ENCODE data around the gene HSPD1.
"Not testable (repeated sequence)": the region's sequence is repeated elsewhere in the genome, so short reads cannot be mapped to it uniquely, and the experiment has no call there.

Gene HSPD1

GRCh38 chr2:197495433-197496134, 4.1 kb downstream of the HSPD1 start:
- no peak for DNase-seq

- no peak for DNase-seq
Observed at GRCh38 chr2:197487385-197487784, 12.3 kb downstream of the HSPD1 start.

GRCh38 chr2:197486175-197486574, 13.5 kb downstream of the HSPD1 start:
- DNase-seq: no peak

- DNase-seq: not testable (repeated sequence)
Observed at GRCh38 chr2:197484248-197484647, 15.4 kb downstream of the HSPD1 start.

GRCh38 chr2:197480165-197481036, 19.2 kb downstream of the HSPD1 start:
- no peak for DNase-seq

GRCh38 chr2:197477797-197478196, 21.8 kb downstream of the HSPD1 start:
- DNase-seq: no peak

- DNase-seq: no peak
Observed at GRCh38 chr2:197472166-197472565, 27.5 kb downstream of the HSPD1 start.

- no peak for DNase-seq
Observed at GRCh38 chr2:197464175-197464574, 35.5 kb downstream of the HSPD1 start.

GRCh38 chr2:197461057-197461456, 38.6 kb downstream of the HSPD1 start:
- no peak for DNase-seq

GRCh38 chr2:197460649-197461048, 39.0 kb downstream of the HSPD1 start:
- DNase-seq: no peak

GRCh38 chr2:197455428-197455827, 44.2 kb downstream of the HSPD1 start:
- no peak for DNase-seq

GRCh38 chr2:197454923-197455322, 44.7 kb downstream of the HSPD1 start:
- DNase-seq: no peak

GRCh38 chr2:197453914-197454398, 45.7 kb downstream of the HSPD1 start:
- no peak for DNase-seq

GRCh38 chr2:197453123-197453913, 46.3 kb downstream of the HSPD1 start, which contains the start of gene COQ10B:
COQ10B (plus strand) TSS chr2:197453552; CDS start chr2:197453561, 9 bp downstream.
- DNase-seq: peak; percentile 93 to 97 (median 96)

GRCh38 chr2:197452754-197453122, 46.9 kb downstream of the HSPD1 start:
- DNase-seq: no peak

GRCh38 chr2:197450935-197451358, 48.7 kb downstream of the HSPD1 start:
- DNase-seq: not testable (repeated sequence)

- DNase-seq: no peak
Observed at GRCh38 chr2:197450465-197450864, 49.2 kb downstream of the HSPD1 start.

GRCh38 chr2:197446844-197447243, 52.8 kb downstream of the HSPD1 start:
- no peak for DNase-seq

- no peak for DNase-seq
Observed at GRCh38 chr2:197445746-197446145, 53.9 kb downstream of the HSPD1 start.

- no peak for DNase-seq
Observed at GRCh38 chr2:197442857-197443256, 56.8 kb downstream of the HSPD1 start.

GRCh38 chr2:197437380-197437779, 62.3 kb downstream of the HSPD1 start:
- no peak for DNase-seq
